Neural cell (in vitro differentiated cells): ENCODE data around the gene PKHD1.
"Not testable (repeated sequence)": the region's sequence is repeated elsewhere in the genome, so short reads cannot be mapped to it uniquely, and the experiment has no call there.

Experiments used
- EP300 ChIP-seq: fragments of 450-650 bp; conservative IDR thresholded peaks from 2 replicates; pipeline ENCODE4 v1.6.1; 2014; ENCODE audit warnings: antibody characterized with exemption, mild to moderate bottlenecking, moderate library complexity; ENCODE audit not compliant: poor library complexity, severe bottlenecking
- EZH2 ChIP-seq: fragments of 200-600, 300-800 bp; shearing (Covaris generic), sonication (generic); IDR thresholded peaks from 2 replicates; pipeline ENCODE4 v1.6.1; 2014; ENCODE audit warnings: antibody characterized with exemption, low read length, borderline replicate concordance, mild to moderate bottlenecking; ENCODE audit not compliant: insufficient read depth, poor library complexity, severe bottlenecking
- POLR2AphosphoS5 ChIP-seq: IDR thresholded peaks from 2 replicates; pipeline ENCODE4 v1.6.1; 2012
- SMC3 ChIP-seq: fragments of 450-650 bp; conservative IDR thresholded peaks from 2 replicates; pipeline ENCODE4 v1.6.1; 2014; ENCODE audit warnings: antibody characterized with exemption, mild to moderate bottlenecking, moderate library complexity; ENCODE audit not compliant: poor library complexity
- TF ChIP-seq, protein P1 (sequence below): fragments of 450-650 bp; IDR thresholded peaks from 2 replicates; pipeline ENCODE4 v1.5.1; 2014; ENCODE audit warnings: antibody characterized with exemption, mild to moderate bottlenecking, moderate library complexity; ENCODE audit not compliant: poor library complexity, severe bottlenecking
- TF ChIP-seq, protein P2 (sequence below): IDR thresholded peaks from 2 replicates; pipeline ENCODE4 v1.6.1; 2012; ENCODE audit warnings: borderline replicate concordance

DNA sequence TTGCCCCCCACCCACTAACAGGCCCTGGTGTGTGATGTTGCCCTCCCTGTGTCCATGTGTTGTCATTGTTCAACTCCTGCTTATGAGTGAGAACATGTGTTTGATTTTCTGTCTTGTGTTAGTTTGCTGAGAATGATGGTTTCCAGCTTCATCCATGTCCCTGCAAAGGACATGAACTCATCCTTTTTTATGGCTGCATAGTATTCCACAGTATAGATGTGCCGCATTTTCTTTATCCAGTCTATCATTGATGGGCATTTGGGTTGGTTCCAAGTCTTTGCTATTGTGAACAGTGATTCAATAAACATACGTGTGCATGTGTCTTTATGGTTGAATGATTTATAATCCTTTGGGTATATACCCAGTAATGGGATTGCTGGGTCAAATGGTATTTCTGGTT, 169.1 kb downstream of the PKHD1 start:
- TF ChIP-seq SMC3, POLR2AphosphoS5, EZH2, EP300: not testable (repeated sequence)
- TF ChIP-seq, protein P1, sequence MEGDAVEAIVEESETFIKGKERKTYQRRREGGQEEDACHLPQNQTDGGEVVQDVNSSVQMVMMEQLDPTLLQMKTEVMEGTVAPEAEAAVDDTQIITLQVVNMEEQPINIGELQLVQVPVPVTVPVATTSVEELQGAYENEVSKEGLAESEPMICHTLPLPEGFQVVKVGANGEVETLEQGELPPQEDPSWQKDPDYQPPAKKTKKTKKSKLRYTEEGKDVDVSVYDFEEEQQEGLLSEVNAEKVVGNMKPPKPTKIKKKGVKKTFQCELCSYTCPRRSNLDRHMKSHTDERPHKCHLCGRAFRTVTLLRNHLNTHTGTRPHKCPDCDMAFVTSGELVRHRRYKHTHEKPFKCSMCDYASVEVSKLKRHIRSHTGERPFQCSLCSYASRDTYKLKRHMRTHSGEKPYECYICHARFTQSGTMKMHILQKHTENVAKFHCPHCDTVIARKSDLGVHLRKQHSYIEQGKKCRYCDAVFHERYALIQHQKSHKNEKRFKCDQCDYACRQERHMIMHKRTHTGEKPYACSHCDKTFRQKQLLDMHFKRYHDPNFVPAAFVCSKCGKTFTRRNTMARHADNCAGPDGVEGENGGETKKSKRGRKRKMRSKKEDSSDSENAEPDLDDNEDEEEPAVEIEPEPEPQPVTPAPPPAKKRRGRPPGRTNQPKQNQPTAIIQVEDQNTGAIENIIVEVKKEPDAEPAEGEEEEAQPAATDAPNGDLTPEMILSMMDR = not testable (repeated sequence)
- TF ChIP-seq, protein P2, sequence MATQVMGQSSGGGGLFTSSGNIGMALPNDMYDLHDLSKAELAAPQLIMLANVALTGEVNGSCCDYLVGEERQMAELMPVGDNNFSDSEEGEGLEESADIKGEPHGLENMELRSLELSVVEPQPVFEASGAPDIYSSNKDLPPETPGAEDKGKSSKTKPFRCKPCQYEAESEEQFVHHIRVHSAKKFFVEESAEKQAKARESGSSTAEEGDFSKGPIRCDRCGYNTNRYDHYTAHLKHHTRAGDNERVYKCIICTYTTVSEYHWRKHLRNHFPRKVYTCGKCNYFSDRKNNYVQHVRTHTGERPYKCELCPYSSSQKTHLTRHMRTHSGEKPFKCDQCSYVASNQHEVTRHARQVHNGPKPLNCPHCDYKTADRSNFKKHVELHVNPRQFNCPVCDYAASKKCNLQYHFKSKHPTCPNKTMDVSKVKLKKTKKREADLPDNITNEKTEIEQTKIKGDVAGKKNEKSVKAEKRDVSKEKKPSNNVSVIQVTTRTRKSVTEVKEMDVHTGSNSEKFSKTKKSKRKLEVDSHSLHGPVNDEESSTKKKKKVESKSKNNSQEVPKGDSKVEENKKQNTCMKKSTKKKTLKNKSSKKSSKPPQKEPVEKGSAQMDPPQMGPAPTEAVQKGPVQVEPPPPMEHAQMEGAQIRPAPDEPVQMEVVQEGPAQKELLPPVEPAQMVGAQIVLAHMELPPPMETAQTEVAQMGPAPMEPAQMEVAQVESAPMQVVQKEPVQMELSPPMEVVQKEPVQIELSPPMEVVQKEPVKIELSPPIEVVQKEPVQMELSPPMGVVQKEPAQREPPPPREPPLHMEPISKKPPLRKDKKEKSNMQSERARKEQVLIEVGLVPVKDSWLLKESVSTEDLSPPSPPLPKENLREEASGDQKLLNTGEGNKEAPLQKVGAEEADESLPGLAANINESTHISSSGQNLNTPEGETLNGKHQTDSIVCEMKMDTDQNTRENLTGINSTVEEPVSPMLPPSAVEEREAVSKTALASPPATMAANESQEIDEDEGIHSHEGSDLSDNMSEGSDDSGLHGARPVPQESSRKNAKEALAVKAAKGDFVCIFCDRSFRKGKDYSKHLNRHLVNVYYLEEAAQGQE = not testable (repeated sequence)
